Measurements from ENCODE around the gene DHCR7. TPM values are rescaled to one million over a fixed set of nuclear protein-coding genes. Genes with fewer than 3 reads are reported as not detected.

DHCR7 gene
- total and polyA plus RNA-seq, 2 donors (not counting 1 experiment from before 2014, with no cell fraction given), result 6.9 to 15.3 TPM

- no peak overlapping the region for H3K4me2 ChIP-seq (replicated peaks; ENCODE audit: low read depth, low read length, poor library complexity, severe bottlenecking)
- H3K9ac ChIP-seq (ENCODE audit: low read length), result no peak overlapping the region
- no peaks in the 10 kb centered on the region for H4K20me1 ChIP-seq (ENCODE audit: control insufficient read depth, insufficient read depth, low read length, poor library complexity, severe bottlenecking)
- peaks cover 0 to 7% of the 10 kb centered on the region in 2 donors for H3K4me1 ChIP-seq (ENCODE audit: control insufficient read depth in 2 of 2, insufficient read depth in 2 of 2, low read length in 2 of 2)
- H3K4me3 ChIP-seq (ENCODE audit: control extremely low read depth in 1 of 5, extremely low read depth in 1 of 5, insufficient read depth in 1 of 5, low read depth in 2 of 5, low read length in 4 of 5), result no peak overlapping the region
- H3K4me1 Mint-ChIP-seq, result peaks cover 4% of the 10 kb centered on the region
- no peaks in the 10 kb centered on the region for H3K36me3 ChIP-seq (replicated peaks in 1 of 2; ENCODE audit: control extremely low read depth in 1 of 2, control insufficient read depth in 1 of 2, extremely low read depth in 1 of 2, insufficient read depth in 2 of 2, low read length in 1 of 2)
- no peak overlapping the region for H2AFZ ChIP-seq (ENCODE audit: insufficient read depth, low read depth, low read length, poor library complexity, severe bottlenecking)
- no peaks in the 10 kb centered on the region for H3K79me2 ChIP-seq (ENCODE audit: control insufficient read depth, insufficient read depth, low read length)
- intact Hi-C loops (cut with micrococcal nuclease), result no loop called here
- ATAC-seq (ENCODE audit: low read depth) (no peak), DNase-seq (no peak)
- H3K27ac ChIP-seq (ENCODE audit: low read length in 2 of 2), result no peak overlapping the region
- peaks cover 4% of the 10 kb centered on the region for H3K27me3 Mint-ChIP-seq
- 81% methylated on average over 5 of the region's 8 CpGs for WGBS (ENCODE audit: insufficient coverage)
- no peak overlapping the region for H3K4me3 Mint-ChIP-seq
- CTCF ChIA-PET, result no interaction called here
- no peak for TF ChIP-seq CTCF (IDR thresholded peaks at IDR 0.05)
- no peak for TF ChIP-seq EZH2 (IDR thresholded peaks at IDR 0.05; ENCODE audit: borderline replicate concordance, insufficient read depth, low read depth, low read length, poor library complexity, severe bottlenecking)
- peaks cover 0 to 7% (median 0%) of the 10 kb centered on the region in 3 donors for H3K9me3 ChIP-seq (ENCODE audit: control extremely low read depth in 1 of 3, control insufficient read depth in 2 of 3, insufficient read depth in 1 of 3, low read length in 2 of 3)
- POLR2A ChIA-PET, result no interaction called here
- no peak overlapping the region for H3K27ac Mint-ChIP-seq
- no peaks in the 10 kb centered on the region for H3K9me3 Mint-ChIP-seq (ENCODE audit: insufficient read depth)
- no peaks in the 10 kb centered on the region for H3K27me3 ChIP-seq (replicated peaks in 1 of 4; ENCODE audit: control extremely low read depth in 1 of 4, control insufficient read depth in 3 of 4, insufficient read depth in 4 of 4, low read length in 3 of 4)
These were observed 44.0 kb downstream of the DHCR7 start for GRCh38 chr11:71404209-71404608.

GRCh38 chr11:71402878-71403277 lies 45.3 kb downstream of the DHCR7 start:
- Histone ChIP-seq H3K27me3 (replicated peaks in 1 of 4; ENCODE audit: control extremely low read depth in 1 of 4, control insufficient read depth in 3 of 4, insufficient read depth in 4 of 4, low read length in 3 of 4) (no peaks in the 10 kb centered on the region), H3K27ac (ENCODE audit: low read length in 2 of 2) (no peak overlapping the region), H3K9ac (ENCODE audit: low read length) (no peak overlapping the region), H2AFZ (ENCODE audit: insufficient read depth, low read depth, low read length, poor library complexity, severe bottlenecking) (no peak overlapping the region), H3K4me1 (ENCODE audit: control insufficient read depth in 2 of 2, insufficient read depth in 2 of 2, low read length in 2 of 2) (peaks cover 0 to 7% of the 10 kb centered on the region in 2 donors), H3K9me3 (ENCODE audit: control extremely low read depth in 1 of 3, control insufficient read depth in 2 of 3, insufficient read depth in 1 of 3, low read length in 2 of 3) (peaks cover 0 to 7% (median 0%) of the 10 kb centered on the region in 3 donors), H4K20me1 (ENCODE audit: control insufficient read depth, insufficient read depth, low read length, poor library complexity, severe bottlenecking) (no peaks in the 10 kb centered on the region), H3K4me2 (replicated peaks; ENCODE audit: low read depth, low read length, poor library complexity, severe bottlenecking) (no peak overlapping the region), H3K36me3 (replicated peaks in 1 of 2; ENCODE audit: control extremely low read depth in 1 of 2, control insufficient read depth in 1 of 2, extremely low read depth in 1 of 2, insufficient read depth in 2 of 2, low read length in 1 of 2) (no peaks in the 10 kb centered on the region), H3K79me2 (ENCODE audit: control insufficient read depth, insufficient read depth, low read length) (no peaks in the 10 kb centered on the region), H3K4me3 (ENCODE audit: control extremely low read depth in 1 of 5, extremely low read depth in 1 of 5, insufficient read depth in 1 of 5, low read depth in 2 of 5, low read length in 4 of 5) (no peak overlapping the region)
- Mint-ChIP-seq H3K4me1 (peaks cover 4% of the 10 kb centered on the region), H3K27ac (no peak overlapping the region), H3K4me3 (no peak overlapping the region), H3K27me3 (no peaks in the 10 kb centered on the region), H3K9me3 (ENCODE audit: insufficient read depth) (no peaks in the 10 kb centered on the region)
- DNase-seq (no peak), ATAC-seq (ENCODE audit: low read depth) (no peak)
- ChIA-PET CTCF (no interaction called here), POLR2A (no interaction called here)
- TF ChIP-seq EZH2 (IDR thresholded peaks at IDR 0.05; ENCODE audit: borderline replicate concordance, insufficient read depth, low read depth, low read length, poor library complexity, severe bottlenecking) (no peak), CTCF (IDR thresholded peaks at IDR 0.05) (no peak)
- intact Hi-C loops (cut with micrococcal nuclease), result no loop called here
- 81% methylated on average over 15 of the region's 15 CpGs for whole genome bisulfite sequencing (ENCODE audit: insufficient coverage)
